MM.1S (cell line): ENCODE results near the gene GARIN5A.

Experiments
- DNase-seq: peaks from one replicate; pipeline ENCODE4 v3.0.0-alpha.2; 2015
- H2AFZ ChIP-seq: fragments of 300-600 bp; sonication (generic); 2 replicates; pipeline ENCODE4 v1.6.0; 2016; ENCODE audit warnings: antibody characterized with exemption, low read length
- H3F3A ChIP-seq: fragments of 300-600 bp; sonication (generic); 2 replicates; pipeline ENCODE4 v1.6.1; 2016; ENCODE audit warnings: mild to moderate bottlenecking, antibody characterized with exemption, low read length, moderate library complexity, mixed read lengths; ENCODE audit not compliant: insufficient read depth
- H3K27ac ChIP-seq: fragments of 300-600 bp; sonication (generic); 2 replicates; pipeline ENCODE4 v1.5.1; 2016; ENCODE audit warnings: mild to moderate bottlenecking, low read length
- H3K27me3 ChIP-seq: fragments of 300-600 bp; sonication (generic); replicated peaks from 2 replicates; pipeline ENCODE4 v1.6.0; 2016; ENCODE audit warnings: low read length; ENCODE audit not compliant: insufficient read depth
- H3K36me3 ChIP-seq: fragments of 300-600 bp; sonication (generic); replicated peaks from 2 replicates; pipeline ENCODE4 v1.6.1; 2016; ENCODE audit warnings: mild to moderate bottlenecking, low read length, mixed read lengths; ENCODE audit not compliant: insufficient read depth
- H3K4me1 ChIP-seq: fragments of 300-600 bp; sonication (generic); 2 replicates; pipeline ENCODE4 v1.6.1; 2016; ENCODE audit warnings: low read length, mixed read lengths
- H3K4me2 ChIP-seq: fragments of 300-600 bp; sonication (generic); 2 replicates; pipeline ENCODE4 v1.6.0; 2016; ENCODE audit warnings: low read depth, low read length
- H3K4me3 ChIP-seq: fragments of 300-600 bp; sonication (generic); 2 replicates; pipeline ENCODE4 v1.5.1; 2016; ENCODE audit warnings: low read length, mixed read lengths
- H3K79me2 ChIP-seq: fragments of 300-600 bp; sonication (generic); 2 replicates; pipeline ENCODE4 v1.6.1; 2016; ENCODE audit warnings: mixed run types, low read length, mixed read lengths
- H3K9ac ChIP-seq: fragments of 300-600 bp; sonication (generic); 2 replicates; pipeline ENCODE4 v1.6.1; 2016; ENCODE audit warnings: low read length, mixed read lengths
- H3K9me2 ChIP-seq: fragments of 300-600 bp; sonication (generic); replicated peaks from 2 replicates; pipeline ENCODE4 v1.6.1; 2016; ENCODE audit warnings: mild to moderate bottlenecking, low read length, mixed read lengths; ENCODE audit not compliant: insufficient read depth
- H3K9me3 ChIP-seq: fragments of 300-600 bp; sonication (generic); replicated peaks from 2 replicates; pipeline ENCODE4 v1.6.1; 2016; ENCODE audit warnings: mild to moderate bottlenecking, low read length, mixed read lengths; ENCODE audit not compliant: insufficient read depth
- H4K20me1 ChIP-seq: fragments of 300-600 bp; sonication (generic); 2 replicates; pipeline ENCODE4 v1.6.1; 2016; ENCODE audit warnings: mild to moderate bottlenecking, low read length, moderate library complexity, mixed read lengths; ENCODE audit not compliant: insufficient read depth
- CTCF ChIP-seq: fragments of 300-600 bp; sonication (generic); IDR thresholded peaks from 2 replicates; pipeline ENCODE4 v1.5.1; 2016; ENCODE audit warnings: antibody characterized with exemption, low read length, mixed read lengths
- EZH2 ChIP-seq: fragments of 300-600 bp; sonication (generic); optimal IDR thresholded peaks from 2 replicates; pipeline ENCODE3; 2017; ENCODE audit warnings: low read depth, mild to moderate bottlenecking, antibody characterized with exemption, low read length, mixed read lengths
- EZH2phosphoT487 ChIP-seq: fragments of 300-600 bp; sonication (generic); IDR thresholded peaks from 2 replicates; pipeline ENCODE4 v1.6.1; 2018; ENCODE audit warnings: antibody characterized with exemption, low read length

GARIN5A gene

GRCh38 chr19:50493171-50493570 lies 16.5 kb upstream of the GARIN5A start:
- no peaks in the 10 kb centered on the region for H3K27me3 ChIP-seq
- DNase-seq, result no peak

GRCh38 chr19:50492303-50493052 lies 15.8 kb upstream of the GARIN5A start:
- Histone ChIP-seq H3K27ac (no peak overlapping the region), H3K4me1 (no peaks in the 10 kb centered on the region), H3K4me2 (no peak overlapping the region), H2AFZ (no peak overlapping the region), H3F3A (no peaks in the 10 kb centered on the region), H4K20me1 (no peaks in the 10 kb centered on the region), H3K27me3 (no peaks in the 10 kb centered on the region), H3K9ac (no peak overlapping the region), H3K9me3 (no peaks in the 10 kb centered on the region), H3K79me2 (no peaks in the 10 kb centered on the region), H3K9me2 (no peaks in the 10 kb centered on the region), H3K4me3 (no peak overlapping the region), H3K36me3 (no peaks in the 10 kb centered on the region)
- TF ChIP-seq EZH2phosphoT487, result no peak
- no peak for TF ChIP-seq EZH2
- TF ChIP-seq CTCF, result no peak
- no peak for DNase-seq

More at GRCh38 chr19:50493171-50493570, 16.5 kb upstream of the GARIN5A start:
- Histone ChIP-seq H3K4me3 (no peak overlapping the region), H3K4me1 (no peaks in the 10 kb centered on the region), H4K20me1 (no peaks in the 10 kb centered on the region), H3K36me3 (no peaks in the 10 kb centered on the region), H3K27ac (no peak overlapping the region), H3K9me3 (no peaks in the 10 kb centered on the region), H3K9me2 (no peaks in the 10 kb centered on the region), H3K9ac (no peak overlapping the region), H2AFZ (no peak overlapping the region), H3K4me2 (no peak overlapping the region), H3K79me2 (no peaks in the 10 kb centered on the region), H3F3A (no peaks in the 10 kb centered on the region)
- TF ChIP-seq EZH2, result no peak
- TF ChIP-seq CTCF, result no peak
- TF ChIP-seq EZH2phosphoT487, result no peak

GRCh38 chr19:50490991-50491472 lies 14.4 kb upstream of the GARIN5A start:
- Histone ChIP-seq H3K9ac (no peak overlapping the region), H3K79me2 (no peaks in the 10 kb centered on the region), H3K36me3 (no peaks in the 10 kb centered on the region), H3K9me3 (no peaks in the 10 kb centered on the region), H2AFZ (no peak overlapping the region), H3K9me2 (no peaks in the 10 kb centered on the region), H3K27ac (no peak overlapping the region), H3K4me2 (no peak overlapping the region), H4K20me1 (no peaks in the 10 kb centered on the region), H3K4me1 (no peaks in the 10 kb centered on the region), H3K4me3 (no peak overlapping the region), H3F3A (no peaks in the 10 kb centered on the region), H3K27me3 (no peaks in the 10 kb centered on the region)
- TF ChIP-seq EZH2phosphoT487, result no peak
- TF ChIP-seq EZH2, result no peak
- TF ChIP-seq CTCF, result no peak
- DNase-seq, result no peak
